Measurements from ENCODE around the gene VPS18.

The VPS18 gene

DNA sequence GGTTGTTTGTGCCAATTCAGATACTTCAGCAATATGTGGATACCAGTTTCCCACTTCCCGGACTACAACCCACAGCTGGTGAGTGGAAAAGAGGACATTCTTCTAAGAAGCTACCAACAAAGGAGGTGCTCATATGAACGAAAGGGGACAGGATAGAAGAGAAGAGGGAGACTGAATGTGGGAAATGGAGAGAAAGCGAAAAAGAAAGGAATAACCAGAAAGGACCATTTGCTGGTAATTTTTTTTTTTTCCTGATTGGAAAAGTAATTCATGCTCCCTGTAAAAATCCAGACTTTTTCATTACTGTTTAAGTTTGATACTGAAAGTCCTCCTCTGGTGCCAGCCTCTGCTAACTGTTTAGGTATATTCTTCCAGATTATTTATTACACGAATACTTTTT is 57.5 kb downstream of the VPS18 start:
- Histone ChIP-seq H3K4me1 (peaks cover 22% of the 10 kb centered on the region), H3K9me3 (no peaks in the 10 kb centered on the region), H3K36me3 (replicated peaks) (peaks cover 26% of the 10 kb centered on the region), H3K27me3 (ENCODE audit: low read depth) (no peaks in the 10 kb centered on the region), H3K4me3 (no peak overlapping the region)
- in situ Hi-C loops (cut with MboI; ENCODE audit: low sequenced_read_pairs): no loop called here
- no peak for DNase-seq (ENCODE audit: low spot score in 2 of 2)

DNA sequence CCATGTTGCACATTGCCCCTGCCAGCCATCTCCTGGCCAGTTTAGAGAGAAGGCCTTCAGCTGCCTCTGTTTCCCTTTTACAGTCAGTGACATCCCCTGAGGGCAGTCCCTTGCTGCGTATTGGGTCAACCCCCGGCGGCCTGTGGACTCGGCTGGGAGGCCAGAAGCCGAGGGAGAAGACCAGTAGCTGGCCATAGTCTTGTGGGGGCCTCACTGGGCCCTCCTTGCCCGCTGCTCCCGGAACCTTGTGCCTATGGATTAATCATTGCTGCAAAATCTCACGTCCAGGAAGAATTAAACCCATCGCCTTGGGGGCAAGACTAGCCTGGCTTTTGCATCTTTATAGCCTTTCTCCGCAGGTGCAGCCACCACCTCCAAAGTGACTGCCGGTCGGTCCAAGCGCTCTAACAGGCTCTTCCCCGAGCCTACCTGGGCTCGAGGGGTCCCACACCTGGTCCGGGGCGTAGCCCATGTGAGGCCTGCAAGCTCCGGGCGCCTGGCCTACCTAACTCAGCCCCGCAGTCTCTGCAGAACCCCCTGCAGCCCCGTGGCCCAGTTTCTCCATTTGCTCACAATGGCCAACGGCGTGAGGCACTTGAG is 58.2 kb downstream of the VPS18 start:
- Histone ChIP-seq H3K4me1 (peaks cover 22% of the 10 kb centered on the region), H3K36me3 (replicated peaks) (peaks cover 26% of the 10 kb centered on the region), H3K9me3 (no peaks in the 10 kb centered on the region), H3K4me3 (peak overlapping the region; percentile 53), H3K27me3 (ENCODE audit: low read depth) (no peaks in the 10 kb centered on the region)
- no peak for DNase-seq (ENCODE audit: low spot score in 2 of 2)
- in situ Hi-C loops (cut with MboI; ENCODE audit: low sequenced_read_pairs): no loop called here

DNA sequence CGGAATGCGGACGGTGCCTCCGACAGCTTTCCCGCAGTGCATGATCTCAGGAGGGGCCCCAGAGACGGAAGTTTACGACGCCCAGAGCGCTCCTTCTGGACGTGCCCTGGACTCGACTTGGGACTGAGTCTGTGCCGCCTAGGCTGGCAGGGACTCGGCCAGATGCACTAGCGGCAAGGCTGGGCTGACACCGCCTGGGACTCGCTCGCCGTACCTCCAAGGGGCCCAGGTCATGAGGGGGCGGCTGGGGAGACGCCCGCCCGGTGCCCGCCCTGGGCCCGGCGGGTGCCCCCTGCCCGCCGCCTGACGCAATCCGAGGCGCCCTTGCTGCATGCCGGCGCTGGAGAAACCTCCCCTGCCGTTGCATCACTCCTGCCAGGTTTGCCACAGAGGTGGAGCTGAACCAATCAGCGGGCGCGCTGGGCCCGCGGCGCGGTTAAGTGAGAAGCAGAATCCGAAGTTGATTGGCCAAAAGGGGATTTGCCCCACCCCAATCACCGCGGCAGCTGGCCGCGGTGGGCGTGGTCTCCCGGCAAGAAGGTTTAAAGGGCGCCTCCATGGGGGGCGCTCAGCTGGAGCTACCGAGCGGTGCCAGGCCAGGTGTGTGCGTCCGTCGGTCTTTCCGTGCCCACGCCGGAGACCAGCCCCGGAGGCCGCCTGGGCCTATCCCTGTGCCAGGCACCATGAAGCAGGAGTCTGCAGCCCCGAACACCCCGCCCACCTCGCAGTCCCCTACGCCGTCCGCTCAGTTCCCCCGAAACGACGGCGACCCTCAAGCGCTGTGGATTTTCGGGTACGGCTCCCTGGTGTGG is 58.9 kb downstream of the VPS18 start, which contains the start of gene CHAC1:
TSS of gene CHAC1 (plus strand) at position 571 of the 812 bp plus-strand sequence. CDS start at position 684, 113 bp downstream.
- Histone ChIP-seq H3K4me1 (peaks cover 22% of the 10 kb centered on the region), H3K9me3 (no peaks in the 10 kb centered on the region), H3K4me3 (peak within 1 kb of the TSS; percentile 53), H3K27me3 (ENCODE audit: low read depth) (no peaks in the 10 kb centered on the region), H3K36me3 (replicated peaks) (peaks cover 26% of the 10 kb centered on the region)
- peak; percentile 92 to 98 for DNase-seq (ENCODE audit: low spot score in 2 of 2)
- in situ Hi-C loops (cut with MboI; ENCODE audit: low sequenced_read_pairs): no loop called here
